ENCODE measurements around the gene DYNC1H1. TPM values are rescaled to one million over a fixed set of nuclear protein-coding genes. Genes with fewer than 3 reads are reported as not detected.

Gene DYNC1H1
- total RNA-seq, 2 experiments from 2014 or later: 242 to 245 TPM

GRCh38 chr14:102012336-102012735 lies 48.0 kb downstream of the DYNC1H1 start:
- H3K27me3 Mint-ChIP-seq: no peaks in the 10 kb centered on the region
- no peaks in the 10 kb centered on the region for H3K4me1 Mint-ChIP-seq (ENCODE audit: low read depth)
- H3K9me3 Mint-ChIP-seq: no peaks in the 10 kb centered on the region
- intact Hi-C loops (cut with micrococcal nuclease): no loop called here
- CTCF ChIA-PET: no interaction called here
- no peak overlapping the region for H3K27ac Mint-ChIP-seq
- H3K36me3 Mint-ChIP-seq: peaks cover 76% of the 10 kb centered on the region
- DNase-seq: no peak
- POLR2A ChIA-PET: no interaction called here
- H3K4me3 Mint-ChIP-seq: no peak overlapping the region

GRCh38 chr14:102013669-102014200 lies 49.4 kb downstream of the DYNC1H1 start:
- peaks cover 76% of the 10 kb centered on the region for H3K36me3 Mint-ChIP-seq
- H3K27me3 Mint-ChIP-seq: no peaks in the 10 kb centered on the region
- POLR2A ChIA-PET: no interaction called here
- intact Hi-C loops (cut with micrococcal nuclease): no loop called here
- H3K4me3 Mint-ChIP-seq: no peak overlapping the region
- peaks cover 3% of the 10 kb centered on the region for H3K4me1 Mint-ChIP-seq (ENCODE audit: low read depth)
- no peaks in the 10 kb centered on the region for H3K9me3 Mint-ChIP-seq
- H3K27ac Mint-ChIP-seq: peak overlapping the region; percentile 56
- DNase-seq: no peak
- CTCF ChIA-PET: no interaction called here

GRCh38 chr14:102015045-102015685 lies 50.8 kb downstream of the DYNC1H1 start:
- H3K4me1 Mint-ChIP-seq (ENCODE audit: low read depth): peaks cover 10% of the 10 kb centered on the region

GRCh38 chr14:102015771-102016170 lies 51.4 kb downstream of the DYNC1H1 start:
- Mint-ChIP-seq H3K4me1 (ENCODE audit: low read depth) (peaks cover 16% of the 10 kb centered on the region), H3K27me3 (no peaks in the 10 kb centered on the region), H3K27ac (no peak overlapping the region), H3K4me3 (no peak overlapping the region), H3K9me3 (no peaks in the 10 kb centered on the region), H3K36me3 (peaks cover 77% of the 10 kb centered on the region)
- intact Hi-C loops (cut with micrococcal nuclease): no loop called here
- POLR2A ChIA-PET: no interaction called here
- no peak for DNase-seq
- CTCF ChIA-PET: interaction anchor here (1.1 kb wide), 1 partner anchor 298 kb away, joined by 4 read pairs; no protein-coding TSS in a partner anchor

More at GRCh38 chr14:102015045-102015685, 50.8 kb downstream of the DYNC1H1 start:
- Mint-ChIP-seq H3K27me3 (no peaks in the 10 kb centered on the region), H3K4me3 (no peak overlapping the region), H3K27ac (no peak overlapping the region), H3K36me3 (peaks cover 77% of the 10 kb centered on the region), H3K9me3 (no peaks in the 10 kb centered on the region)
- ChIA-PET CTCF (interaction anchor here (0.5 to 1.1 kb wide), 4 partner anchors 81 to 308 kb away, joined by 3 to 4 read pairs (median 4); no protein-coding TSS in a partner anchor), POLR2A (no interaction called here)
- DNase-seq: no peak
- intact Hi-C loops (cut with micrococcal nuclease): no loop called here

- CTCF ChIA-PET: no interaction called here
- H3K27me3 Mint-ChIP-seq: no peaks in the 10 kb centered on the region
- H3K4me1 Mint-ChIP-seq (ENCODE audit: low read depth): peaks cover 23% of the 10 kb centered on the region
- DNase-seq: no peak
- intact Hi-C loops (cut with micrococcal nuclease): no loop called here
- no peaks in the 10 kb centered on the region for H3K9me3 Mint-ChIP-seq
- H3K4me3 Mint-ChIP-seq: no peak overlapping the region
- POLR2A ChIA-PET: no interaction called here
- no peak overlapping the region for H3K27ac Mint-ChIP-seq
- H3K36me3 Mint-ChIP-seq: peaks cover 78% of the 10 kb centered on the region
Measured at GRCh38 chr14:102016420-102017090, 52.2 kb downstream of the DYNC1H1 start.

- H3K27me3 Mint-ChIP-seq: no peaks in the 10 kb centered on the region
- no peaks in the 10 kb centered on the region for H3K9me3 Mint-ChIP-seq
- H3K27ac Mint-ChIP-seq: no peak overlapping the region
Measured at GRCh38 chr14:102018251-102018650, 53.9 kb downstream of the DYNC1H1 start.

GRCh38 chr14:102019006-102019540 lies 54.7 kb downstream of the DYNC1H1 start:
- POLR2A ChIA-PET: no interaction called here
- CTCF ChIA-PET: no interaction called here
- H3K27ac Mint-ChIP-seq: peak overlapping the region; percentile 54
- peaks cover 23% of the 10 kb centered on the region for H3K4me1 Mint-ChIP-seq (ENCODE audit: low read depth)
- no peak overlapping the region for H3K4me3 Mint-ChIP-seq
- no peaks in the 10 kb centered on the region for H3K27me3 Mint-ChIP-seq
- no peak for DNase-seq
- intact Hi-C loops (cut with micrococcal nuclease): no loop called here
- H3K36me3 Mint-ChIP-seq: peaks cover 69% of the 10 kb centered on the region
- H3K9me3 Mint-ChIP-seq: no peaks in the 10 kb centered on the region

More at GRCh38 chr14:102018251-102018650, 53.9 kb downstream of the DYNC1H1 start:
- Mint-ChIP-seq H3K4me3 (no peak overlapping the region), H3K36me3 (peaks cover 70% of the 10 kb centered on the region), H3K4me1 (ENCODE audit: low read depth) (peaks cover 23% of the 10 kb centered on the region)
- CTCF ChIA-PET: no interaction called here
- POLR2A ChIA-PET: no interaction called here
- intact Hi-C loops (cut with micrococcal nuclease): no loop called here
- DNase-seq: no peak

GRCh38 chr14:102020058-102020971 lies 55.9 kb downstream of the DYNC1H1 start:
- peak; percentile 80 for DNase-seq
- Mint-ChIP-seq H3K4me3 (no peak overlapping the region), H3K27ac (peak overlapping the region; percentile 85), H3K4me1 (ENCODE audit: low read depth) (peaks cover 23% of the 10 kb centered on the region), H3K36me3 (peaks cover 64% of the 10 kb centered on the region), H3K9me3 (no peaks in the 10 kb centered on the region), H3K27me3 (no peaks in the 10 kb centered on the region)
- ChIA-PET POLR2A (interaction anchor here (1.0 to 1.2 kb wide), 2 partner anchors 57 to 65 kb away, joined by 3 read pairs; no protein-coding TSS in a partner anchor), CTCF (interaction anchor here (0.9 kb wide), 1 partner anchor 313 kb away, joined by 3 read pairs; no protein-coding TSS in a partner anchor)
- intact Hi-C loops (cut with micrococcal nuclease): loop anchor here (1.0 to 2.0 kb wide), 4 partner anchors 56 to 255 kb away; partner anchors contain the start of gene DYNC1H1

GRCh38 chr14:102026934-102027333 lies 62.6 kb downstream of the DYNC1H1 start:
- H3K4me3 Mint-ChIP-seq: no peak overlapping the region
- H3K36me3 Mint-ChIP-seq: peaks cover 54% of the 10 kb centered on the region
- intact Hi-C loops (cut with micrococcal nuclease): no loop called here
- POLR2A ChIA-PET: no interaction called here
- H3K4me1 Mint-ChIP-seq (ENCODE audit: low read depth): no peaks in the 10 kb centered on the region
- no peak for DNase-seq
- no peaks in the 10 kb centered on the region for H3K27me3 Mint-ChIP-seq
- H3K9me3 Mint-ChIP-seq: no peaks in the 10 kb centered on the region
- CTCF ChIA-PET: no interaction called here
- peak overlapping the region; percentile 26 for H3K27ac Mint-ChIP-seq

GRCh38 chr14:102027951-102028350 lies 63.6 kb downstream of the DYNC1H1 start:
- peaks cover 54% of the 10 kb centered on the region for H3K36me3 Mint-ChIP-seq
- no peak overlapping the region for H3K27ac Mint-ChIP-seq
- no peaks in the 10 kb centered on the region for H3K27me3 Mint-ChIP-seq
- intact Hi-C loops (cut with micrococcal nuclease): no loop called here
- DNase-seq: no peak
- no peaks in the 10 kb centered on the region for H3K4me1 Mint-ChIP-seq (ENCODE audit: low read depth)
- H3K4me3 Mint-ChIP-seq: no peak overlapping the region
- ChIA-PET CTCF (no interaction called here), POLR2A (no interaction called here)
- no peaks in the 10 kb centered on the region for H3K9me3 Mint-ChIP-seq

- ChIA-PET POLR2A (no interaction called here), CTCF (interaction anchor here (0.5 to 1.4 kb wide), 2 partner anchors 130 to 257 kb away, joined by 4 read pairs; no protein-coding TSS in a partner anchor)
- Mint-ChIP-seq H3K9me3 (no peaks in the 10 kb centered on the region), H3K4me3 (no peak overlapping the region), H3K27ac (no peak overlapping the region), H3K27me3 (no peaks in the 10 kb centered on the region), H3K4me1 (ENCODE audit: low read depth) (no peaks in the 10 kb centered on the region), H3K36me3 (peaks cover 57% of the 10 kb centered on the region)
- intact Hi-C loops (cut with micrococcal nuclease): no loop called here
- no peak for DNase-seq
Measured at GRCh38 chr14:102028733-102029132, 64.4 kb downstream of the DYNC1H1 start.

All from activated CD4-positive, alpha-beta memory T cell treated with anti-CD3 and anti-CD28 coated beads for 36 hours (primary cell).